PC-9 (cell line): ENCODE measurements around the gene LAP3. TPM values are rescaled to one million over a fixed set of nuclear protein-coding genes. Genes with fewer than 3 reads are reported as not detected.

Experiments used
- BruUV-seq: library from RNA; stranded (reverse); fragments of 400-500 nt; replicated peaks from 2 replicates; lab custom pipeline; 2021; lab: Mats Ljungman, UMichigan
- CTCF ChIA-PET: fragments of 300-600 bp; sonication (Branson Sonifier 250); formaldehyde crosslinking; loops from one replicate; lab custom pipeline; 2022; ENCODE audit warnings: antibody characterized with exemption; lab: Charles Lee
- POLR2A ChIA-PET: fragments of 300-600 bp; sonication (Branson Sonifier 250); formaldehyde crosslinking; loops from one replicate; lab custom pipeline; 2022; ENCODE audit warnings: antibody characterized with exemption; ENCODE audit not compliant: unreplicated experiment; lab: Charles Lee
- DNase-seq, 2 experiments: peaks; one replicate each; pipeline versions ENCODE4 v3.0.0 to v3.0.0-alpha.2; 2015 to 2022; ENCODE audit warnings: mixed read lengths in 1 of 2
- H2AFZ ChIP-seq: fragments of 200-600 bp; sonication (generic); 2 replicates; pipeline ENCODE4 v1.8.1; 2017; ENCODE audit warnings: antibody characterized with exemption
- H3F3A ChIP-seq: fragments of 200-600 bp; sonication (generic); 2 replicates; pipeline ENCODE4 v1.8.1; 2017; ENCODE audit warnings: antibody characterized with exemption, mild to moderate bottlenecking, low read depth; ENCODE audit not compliant: insufficient read depth
- H3K27ac ChIP-seq: fragments of 200-600 bp; sonication (generic); 2 replicates; pipeline ENCODE4 v1.6.1; 2016; ENCODE audit warnings: mixed run types
- H3K27me3 ChIP-seq: fragments of 200-600 bp; sonication (generic); 2 replicates; pipeline ENCODE4 v1.6.1; 2016; ENCODE audit warnings: low read depth, mixed run types; ENCODE audit not compliant: insufficient read depth
- H3K36me3 ChIP-seq: fragments of 200-600 bp; sonication (generic); 2 replicates; pipeline ENCODE4 v1.6.1; 2016; ENCODE audit warnings: low read depth, mixed run types
- H3K4me1 ChIP-seq: fragments of 200-600 bp; sonication (generic); replicated peaks from 2 replicates; pipeline ENCODE4 v1.6.1; 2016; ENCODE audit warnings: mixed run types; ENCODE audit not compliant: insufficient read depth
- H3K4me2 ChIP-seq: fragments of 200-600 bp; sonication (generic); 2 replicates; pipeline ENCODE4 v1.6.1; 2017; ENCODE audit warnings: mixed run types
- H3K4me3 ChIP-seq: fragments of 200-600 bp; sonication (generic); 2 replicates; pipeline ENCODE4 v1.6.1; 2016; ENCODE audit warnings: mixed run types
- H3K79me2 ChIP-seq: fragments of 200-600 bp; sonication (generic); 2 replicates; pipeline ENCODE4 v1.6.1; 2017; ENCODE audit warnings: low read depth, mixed run types
- H3K9me2 ChIP-seq: fragments of 200-600 bp; sonication (generic); 2 replicates; pipeline ENCODE4 v1.8.1; 2017; ENCODE audit warnings: mild to moderate bottlenecking; ENCODE audit not compliant: insufficient read depth
- H3K9me3 ChIP-seq: fragments of 200-600 bp; sonication (generic); 2 replicates; pipeline ENCODE4 v1.8.1; 2016; ENCODE audit warnings: low read depth; ENCODE audit not compliant: insufficient read depth
- H4K20me1 ChIP-seq: fragments of 200-600 bp; sonication (generic); 2 replicates; pipeline ENCODE4 v1.8.1; 2017; ENCODE audit not compliant: insufficient read depth
- EZH2 ChIP-seq: fragments of 200-600 bp; sonication (generic); IDR thresholded peaks from 2 replicates; pipeline ENCODE4 v1.8.0; 2017; ENCODE audit warnings: antibody characterized with exemption, low read depth
- intact Hi-C: fragments of 100-400 bp; cut with micrococcal nuclease; formaldehyde crosslinking; loops from one replicate; pipeline ENCODE4 v1.10.0; 2022; ENCODE audit not compliant: unreplicated experiment
- total RNA-seq: library from RNA; stranded (reverse); gene quantifications from 2 replicates; pipeline ENCODE4 v1.2.3, GENCODE V29; 2021
- TF ChIP-seq, protein P1 (sequence below): fragments of 200-600 bp; sonication (generic); conservative IDR thresholded peaks from 2 replicates; pipeline ENCODE4 v1.6.1; 2017; ENCODE audit warnings: mixed run types, antibody characterized with exemption, mild to moderate bottlenecking, moderate library complexity

LAP3 gene
- total RNA-seq, 1 experiment from 2014 or later: 43.9 TPM

DNA sequence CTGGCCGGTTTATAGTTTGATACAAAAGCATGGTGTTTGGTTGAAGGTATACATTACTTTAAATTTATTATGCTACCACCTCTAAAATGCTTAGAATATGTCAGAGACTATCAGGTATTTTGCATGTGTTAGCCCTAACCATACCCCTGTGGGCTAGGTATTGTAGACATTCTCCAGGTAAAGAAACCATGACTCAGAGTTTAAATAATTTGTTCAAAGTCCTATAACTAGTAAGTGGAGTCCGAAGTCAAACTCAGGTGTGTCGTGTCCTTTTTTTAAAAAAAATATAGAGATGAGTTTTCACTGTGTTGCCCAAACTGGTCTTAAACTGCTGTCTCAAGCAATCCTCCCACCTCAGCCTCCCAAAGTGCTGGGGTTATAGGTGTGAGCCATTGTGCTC is 12.4 kb downstream of the LAP3 start:
- CTCF ChIA-PET: no interaction called here

DNA sequence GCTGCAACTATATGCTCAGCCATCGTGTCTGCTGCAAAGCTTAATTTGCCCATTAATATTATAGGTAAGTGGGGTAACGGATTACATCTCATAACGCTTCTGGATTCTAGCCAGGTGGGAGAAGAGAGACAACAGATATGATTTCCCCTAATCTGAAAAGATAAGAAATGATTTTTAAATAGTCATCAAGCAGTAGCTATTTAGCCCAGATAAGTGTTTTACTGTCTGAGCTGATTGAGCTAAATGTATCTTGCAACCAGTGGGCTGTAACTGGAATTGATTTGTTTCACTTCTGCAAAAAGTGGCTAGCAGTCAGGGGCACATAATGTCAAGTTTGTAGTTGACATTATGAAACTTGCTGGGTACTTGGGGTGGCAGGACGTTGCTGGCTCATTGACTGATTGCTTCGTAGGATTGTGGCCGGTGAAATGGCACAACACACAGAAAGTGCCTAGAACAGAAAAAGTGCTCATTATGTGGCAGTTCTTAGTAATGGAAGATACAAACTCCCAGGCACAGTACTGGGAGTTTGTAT is 18.5 kb downstream of the LAP3 start:
- intact Hi-C loops: no loop called here
- Histone ChIP-seq H2AFZ (no peak overlapping the region), H3K27me3 (no peaks in the 10 kb centered on the region), H3K27ac (no peak overlapping the region), H3K4me1 (no peaks in the 10 kb centered on the region), H3K79me2 (no peaks in the 10 kb centered on the region), H3K4me2 (no peak overlapping the region), H3F3A (no peaks in the 10 kb centered on the region), H3K9me3 (no peaks in the 10 kb centered on the region), H3K9me2 (no peaks in the 10 kb centered on the region), H3K4me3 (no peak overlapping the region), H3K36me3 (no peaks in the 10 kb centered on the region; the same call in 1 of the 2 replicates), H4K20me1 (no peaks in the 10 kb centered on the region)
- DNase-seq: no peak
- POLR2A ChIA-PET: no interaction called here
- no peak for TF ChIP-seq EZH2
- TF ChIP-seq, protein P1, sequence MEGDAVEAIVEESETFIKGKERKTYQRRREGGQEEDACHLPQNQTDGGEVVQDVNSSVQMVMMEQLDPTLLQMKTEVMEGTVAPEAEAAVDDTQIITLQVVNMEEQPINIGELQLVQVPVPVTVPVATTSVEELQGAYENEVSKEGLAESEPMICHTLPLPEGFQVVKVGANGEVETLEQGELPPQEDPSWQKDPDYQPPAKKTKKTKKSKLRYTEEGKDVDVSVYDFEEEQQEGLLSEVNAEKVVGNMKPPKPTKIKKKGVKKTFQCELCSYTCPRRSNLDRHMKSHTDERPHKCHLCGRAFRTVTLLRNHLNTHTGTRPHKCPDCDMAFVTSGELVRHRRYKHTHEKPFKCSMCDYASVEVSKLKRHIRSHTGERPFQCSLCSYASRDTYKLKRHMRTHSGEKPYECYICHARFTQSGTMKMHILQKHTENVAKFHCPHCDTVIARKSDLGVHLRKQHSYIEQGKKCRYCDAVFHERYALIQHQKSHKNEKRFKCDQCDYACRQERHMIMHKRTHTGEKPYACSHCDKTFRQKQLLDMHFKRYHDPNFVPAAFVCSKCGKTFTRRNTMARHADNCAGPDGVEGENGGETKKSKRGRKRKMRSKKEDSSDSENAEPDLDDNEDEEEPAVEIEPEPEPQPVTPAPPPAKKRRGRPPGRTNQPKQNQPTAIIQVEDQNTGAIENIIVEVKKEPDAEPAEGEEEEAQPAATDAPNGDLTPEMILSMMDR: no peak
- CTCF ChIA-PET: interaction anchor here (0.6 kb wide), 1 partner anchor 1018 kb away, joined by 3 read pairs; no protein-coding TSS in a partner anchor
- no TSS peak for BruUV-seq

More for the DNA sequence above, 12.4 kb downstream of the LAP3 start:
- H2AFZ ChIP-seq: no peak overlapping the region
- H3K9me2 ChIP-seq: no peaks in the 10 kb centered on the region
- POLR2A ChIA-PET: no interaction called here
- no peaks in the 10 kb centered on the region for H3K27me3 ChIP-seq
- no peak overlapping the region for H3K4me3 ChIP-seq
- H4K20me1 ChIP-seq: no peaks in the 10 kb centered on the region
- no peaks in the 10 kb centered on the region for H3K9me3 ChIP-seq
- no peaks in the 10 kb centered on the region for H3K79me2 ChIP-seq
- DNase-seq: no peak
- H3K36me3 ChIP-seq: no peaks in the 10 kb centered on the region
- intact Hi-C loops: no loop called here
- TF ChIP-seq EZH2: no peak
- TF ChIP-seq, protein P1: no peak
- H3K27ac ChIP-seq: no peak overlapping the region
- H3K4me1 ChIP-seq: no peaks in the 10 kb centered on the region
- H3K4me2 ChIP-seq: no peak overlapping the region
- no peaks in the 10 kb centered on the region for H3F3A ChIP-seq
- BruUV-seq: no TSS peak

DNA sequence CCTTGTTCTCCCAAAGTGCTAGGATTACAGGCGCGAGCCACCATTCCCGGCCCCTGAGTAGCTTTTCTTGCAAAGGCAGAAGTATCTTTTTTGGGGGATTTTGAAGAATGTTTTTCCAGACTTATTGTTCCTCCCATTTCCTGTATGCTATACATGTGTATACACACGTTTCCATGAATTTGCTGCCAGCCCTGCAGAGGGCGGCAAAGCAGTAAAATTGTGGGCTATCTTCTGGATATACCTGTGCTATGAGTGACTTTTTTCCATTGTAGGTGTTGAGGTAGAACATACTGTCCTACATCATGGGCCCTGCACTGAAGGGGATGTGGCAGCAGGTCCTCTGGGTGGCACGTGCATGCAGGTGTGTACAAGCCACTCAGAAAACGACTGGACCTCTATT is 20.5 kb downstream of the LAP3 start:
- Histone ChIP-seq H3K9me3 (no peaks in the 10 kb centered on the region), H3K36me3 (no peaks in the 10 kb centered on the region; the same call in 1 of the 2 replicates), H2AFZ (no peak overlapping the region), H3K4me2 (no peak overlapping the region), H3K79me2 (no peaks in the 10 kb centered on the region), H3K9me2 (no peaks in the 10 kb centered on the region), H3K27ac (no peak overlapping the region), H3K4me3 (no peak overlapping the region), H4K20me1 (no peaks in the 10 kb centered on the region), H3F3A (no peaks in the 10 kb centered on the region), H3K4me1 (no peaks in the 10 kb centered on the region), H3K27me3 (no peaks in the 10 kb centered on the region)
- intact Hi-C loops: no loop called here
- TF ChIP-seq, protein P1: peak; percentile 61
- no peak for TF ChIP-seq EZH2
- CTCF ChIA-PET: interaction anchor here (0.6 kb wide), 1 partner anchor 85 kb away, joined by 4 read pairs; no protein-coding TSS in a partner anchor
- POLR2A ChIA-PET: no interaction called here
- peak in 1 of 2 experiments; percentile 26 for DNase-seq
- BruUV-seq: no TSS peak
